Astrocyte of the cerebellum (primary cell): ENCODE data around the gene NTN3.

Experiments
- DNase-seq: peaks from one replicate; pipeline ENCODE4 v3.0.0-alpha.2; 2011; ENCODE audit warnings: low read depth
- H3K4me3 ChIP-seq: 2 replicates; pipeline ENCODE4 v1.5.1; 2011; ENCODE audit warnings: mild to moderate bottlenecking, low read depth, low read length, moderate library complexity
- in situ Hi-C: cut with HindIII; loops from 2 replicates; pipeline ENCODE4 v1.10.0; 2017; ENCODE audit warnings: low sequenced_read_pairs
- TF ChIP-seq, protein P1 (sequence below): IDR thresholded peaks from 2 replicates; pipeline ENCODE4 v1.5.1; 2012; ENCODE audit warnings: low read length, low read depth, moderate library complexity, mild to moderate bottlenecking; ENCODE audit errors: missing control alignments

Gene NTN3

DNA sequence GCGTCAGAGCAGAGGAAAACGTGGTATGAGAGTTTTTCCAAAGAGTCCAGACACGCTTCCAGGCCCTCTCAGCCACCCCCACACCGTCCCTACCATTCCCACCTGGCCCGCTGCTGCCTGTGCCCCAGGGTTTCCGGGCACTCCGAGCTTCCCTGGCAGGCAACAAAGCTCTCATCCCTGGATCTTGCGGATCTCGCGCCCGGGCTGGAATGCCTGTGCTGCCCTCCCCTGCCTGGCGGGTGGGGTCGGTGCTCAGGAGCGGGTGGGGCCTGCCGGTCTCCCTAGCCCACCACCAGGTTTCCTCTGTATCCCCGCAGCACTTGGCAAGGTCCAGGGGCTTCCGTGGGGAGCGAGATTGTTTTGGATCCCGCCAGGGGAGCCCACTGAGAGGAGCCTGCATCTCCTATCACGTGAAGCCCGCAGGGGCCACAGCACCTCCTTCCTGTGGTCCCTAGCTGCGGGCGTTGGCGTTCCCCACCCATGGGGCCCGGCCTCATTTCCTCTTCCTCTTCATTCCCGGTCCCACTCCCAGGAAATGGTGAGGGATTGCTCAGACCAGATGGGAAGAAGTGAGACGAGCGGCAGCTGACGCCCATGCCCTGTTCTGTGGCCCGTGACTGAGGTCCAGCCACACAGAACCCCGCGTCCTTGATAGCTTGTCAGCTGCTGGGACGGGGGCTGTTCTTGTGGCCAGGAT, 14.9 kb downstream of the NTN3 start:
- DNase-seq: no peak
- TF ChIP-seq, protein P1, sequence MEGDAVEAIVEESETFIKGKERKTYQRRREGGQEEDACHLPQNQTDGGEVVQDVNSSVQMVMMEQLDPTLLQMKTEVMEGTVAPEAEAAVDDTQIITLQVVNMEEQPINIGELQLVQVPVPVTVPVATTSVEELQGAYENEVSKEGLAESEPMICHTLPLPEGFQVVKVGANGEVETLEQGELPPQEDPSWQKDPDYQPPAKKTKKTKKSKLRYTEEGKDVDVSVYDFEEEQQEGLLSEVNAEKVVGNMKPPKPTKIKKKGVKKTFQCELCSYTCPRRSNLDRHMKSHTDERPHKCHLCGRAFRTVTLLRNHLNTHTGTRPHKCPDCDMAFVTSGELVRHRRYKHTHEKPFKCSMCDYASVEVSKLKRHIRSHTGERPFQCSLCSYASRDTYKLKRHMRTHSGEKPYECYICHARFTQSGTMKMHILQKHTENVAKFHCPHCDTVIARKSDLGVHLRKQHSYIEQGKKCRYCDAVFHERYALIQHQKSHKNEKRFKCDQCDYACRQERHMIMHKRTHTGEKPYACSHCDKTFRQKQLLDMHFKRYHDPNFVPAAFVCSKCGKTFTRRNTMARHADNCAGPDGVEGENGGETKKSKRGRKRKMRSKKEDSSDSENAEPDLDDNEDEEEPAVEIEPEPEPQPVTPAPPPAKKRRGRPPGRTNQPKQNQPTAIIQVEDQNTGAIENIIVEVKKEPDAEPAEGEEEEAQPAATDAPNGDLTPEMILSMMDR: no peak
- in situ Hi-C loops: no loop called here
- no peak overlapping the region for H3K4me3 ChIP-seq

DNA sequence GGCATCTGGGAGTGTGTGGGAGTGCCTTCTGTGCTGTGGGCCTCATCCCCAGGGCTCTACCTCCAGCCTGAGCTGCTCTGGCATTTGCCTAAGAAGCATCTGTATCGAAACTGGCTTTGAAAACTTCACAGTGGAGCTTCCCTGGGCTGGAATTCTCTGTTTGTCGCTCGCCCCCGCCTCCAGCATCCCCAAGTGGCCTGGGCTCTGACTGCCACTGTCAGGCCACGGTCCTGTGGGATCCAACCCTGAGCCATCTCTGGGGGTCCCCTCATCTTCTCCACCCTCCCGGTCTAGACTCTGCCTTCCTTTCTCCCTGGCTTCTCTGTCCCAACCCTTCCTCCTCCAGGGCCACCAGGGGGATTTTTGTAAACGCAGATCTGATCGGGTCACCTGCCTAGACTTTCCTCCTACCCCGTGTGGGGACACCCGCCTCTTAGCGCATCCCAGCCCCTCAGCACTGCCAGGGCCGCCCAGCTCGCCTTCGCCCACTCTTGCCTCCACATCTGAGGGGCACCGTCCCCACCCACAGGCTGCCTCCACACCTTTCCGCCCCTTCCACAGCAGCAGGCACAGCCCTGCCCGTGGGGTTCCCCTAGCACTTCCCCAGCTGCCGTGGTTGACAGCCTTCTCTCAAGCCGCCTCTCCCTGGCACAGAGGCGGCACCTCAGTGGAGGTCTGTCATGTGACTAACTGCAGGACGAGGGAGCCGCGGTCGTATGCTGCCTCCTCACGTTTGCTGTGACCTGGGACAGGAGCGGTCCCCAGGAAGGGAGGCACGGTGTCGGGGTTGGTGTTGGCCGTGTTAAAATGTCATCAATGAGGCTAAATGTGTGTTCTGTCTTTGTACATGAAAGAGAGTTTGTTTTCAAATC, 15.8 kb downstream of the NTN3 start:
- TF ChIP-seq, protein P1: no peak
- H3K4me3 ChIP-seq: no peak overlapping the region
- DNase-seq: no peak
- in situ Hi-C loops: no loop called here

DNA sequence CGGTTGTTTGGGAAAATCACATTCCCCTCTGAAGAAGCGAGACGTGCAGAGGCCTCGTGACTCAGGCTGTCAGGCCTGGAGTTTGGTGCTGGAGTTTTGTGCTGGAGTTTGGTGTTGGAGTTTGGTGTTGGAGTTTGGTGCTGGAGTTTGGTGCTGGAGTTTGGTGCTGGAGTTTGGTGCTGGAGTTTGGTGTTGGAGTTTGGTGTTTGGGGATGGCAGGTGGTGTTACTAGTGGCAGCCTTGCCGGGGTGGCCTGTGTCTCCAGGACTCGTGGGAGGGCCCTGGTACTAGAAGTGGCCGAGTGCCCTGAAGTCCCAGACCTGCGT, 16.4 kb downstream of the NTN3 start:
- no peak overlapping the region for H3K4me3 ChIP-seq
- in situ Hi-C loops: no loop called here
- DNase-seq: no peak
- TF ChIP-seq, protein P1: no peak

DNA sequence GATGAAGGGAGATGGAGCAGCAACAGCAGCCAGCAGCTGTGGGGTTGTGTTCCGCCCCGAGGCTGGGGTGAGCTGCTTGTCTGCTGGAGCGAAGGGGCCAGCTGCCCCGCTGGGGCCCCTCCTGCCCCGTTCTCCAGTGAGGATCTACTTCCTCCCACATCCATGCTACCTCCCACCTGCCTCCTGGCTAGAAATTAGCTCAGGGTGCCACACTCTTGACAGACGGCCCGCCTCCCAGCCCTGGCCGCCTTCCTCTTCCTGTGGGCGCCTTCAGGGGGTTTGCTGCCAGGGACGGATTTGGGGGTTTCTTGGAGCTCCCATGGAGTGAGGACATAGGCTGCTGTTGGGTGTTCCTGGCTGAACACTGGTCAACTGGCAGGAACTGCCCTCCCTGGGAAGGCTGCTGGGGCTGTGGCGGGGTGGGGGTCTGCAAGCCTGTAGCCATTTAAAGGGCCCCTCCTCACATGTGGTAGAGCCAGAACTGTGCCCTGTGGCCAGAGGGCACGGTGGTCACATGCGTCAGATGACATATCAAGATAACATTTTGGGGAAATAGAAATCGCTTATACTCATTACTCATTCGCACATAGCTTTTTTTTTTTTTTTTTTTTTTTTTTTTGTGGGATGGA, 16.9 kb downstream of the NTN3 start:
- in situ Hi-C loops: no loop called here
- TF ChIP-seq, protein P1: no peak
- no peak for DNase-seq
- H3K4me3 ChIP-seq: no peak overlapping the region

DNA sequence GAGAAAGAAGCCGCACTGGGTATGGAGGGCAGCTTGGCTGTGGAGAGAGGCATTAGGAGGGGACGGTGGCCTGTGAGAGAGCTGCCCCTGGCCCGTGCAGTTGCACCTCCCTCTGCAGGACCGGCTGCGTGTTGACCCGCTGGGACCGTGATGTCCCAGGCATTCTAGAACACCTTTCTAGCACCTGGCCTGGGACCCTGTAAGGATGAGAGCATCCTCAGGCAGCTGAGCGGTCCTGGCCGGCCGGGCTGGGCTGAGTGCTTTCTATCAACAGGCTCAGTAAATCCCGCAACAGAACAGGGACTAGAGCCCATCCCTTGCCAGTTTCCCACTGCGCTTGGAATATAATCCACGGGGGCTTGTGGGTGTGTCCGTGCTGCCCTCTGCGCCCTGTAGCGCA, 18.5 kb downstream of the NTN3 start:
- in situ Hi-C loops: no loop called here
- no peak overlapping the region for H3K4me3 ChIP-seq
- no peak for DNase-seq
- TF ChIP-seq, protein P1: no peak

DNA sequence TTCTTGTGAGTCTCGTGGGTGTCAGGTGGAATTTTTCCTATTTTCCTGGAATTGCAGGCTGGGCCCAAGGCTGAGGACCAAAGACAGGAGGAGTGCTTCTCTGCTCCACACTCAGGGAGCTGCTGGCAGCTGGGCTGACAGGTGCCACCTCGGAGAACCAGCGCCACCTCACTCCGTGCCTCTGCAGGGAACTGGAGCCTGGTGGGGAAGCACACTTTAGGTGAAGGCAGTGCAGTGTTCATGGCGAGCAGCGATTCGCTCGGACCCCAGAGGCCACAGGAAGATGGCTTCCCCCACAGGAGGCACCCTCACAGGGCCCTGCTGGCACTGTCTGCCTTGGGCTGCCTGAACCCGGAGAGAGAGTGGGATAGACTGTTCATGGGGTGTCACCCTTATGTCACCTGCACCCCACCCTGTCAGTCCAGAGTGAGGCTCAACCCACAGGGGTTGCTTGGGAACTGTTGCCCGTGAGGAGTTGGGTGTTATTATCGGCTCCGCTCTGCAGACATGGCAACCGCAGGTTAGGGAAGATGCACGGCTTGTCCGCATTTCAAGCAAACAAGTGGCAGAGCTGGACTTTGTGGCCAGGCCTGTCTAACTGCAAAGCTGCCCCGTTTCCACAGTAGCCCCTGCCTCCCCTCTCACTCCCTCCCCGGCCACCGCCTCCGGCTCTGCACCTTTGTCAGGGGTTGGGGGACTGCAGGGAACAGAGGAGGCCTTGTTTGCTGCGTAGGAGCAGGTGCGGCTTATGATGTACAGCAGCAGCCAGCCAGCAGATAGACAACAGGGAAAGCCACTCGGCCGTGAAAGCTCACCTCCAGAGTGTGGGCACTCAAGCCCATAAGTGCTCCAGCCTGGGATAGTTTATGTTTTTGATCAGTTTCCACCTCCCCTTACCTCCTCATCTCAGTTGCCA, 19.4 kb downstream of the NTN3 start:
- TF ChIP-seq, protein P1: no peak
- in situ Hi-C loops: no loop called here
- no peak for DNase-seq
- H3K4me3 ChIP-seq: no peak overlapping the region
